Fibroblast of peridontal ligament (primary cell): ENCODE data around the gene REEP5.
"Not testable (repeated sequence)": the region's sequence is repeated elsewhere in the genome, so short reads cannot be mapped to it uniquely, and the experiment has no call there.

Source experiments
- DNase-seq: peaks from one replicate; pipeline ENCODE4 v3.0.0-alpha.2; 2010; ENCODE audit errors: extremely low read depth

The REEP5 gene

GRCh38 chr5:112933105-112933504 is 11.1 kb upstream of the REEP5 start:
- no peak for DNase-seq

GRCh38 chr5:112931473-112931872 is 9.4 kb upstream of the REEP5 start:
- no peak for DNase-seq

- DNase-seq: no peak
Measured at GRCh38 chr5:112930082-112930344, 8.0 kb upstream of the REEP5 start.

GRCh38 chr5:112929336-112930081 is 7.5 kb upstream of the REEP5 start:
- no peak for DNase-seq

GRCh38 chr5:112923988-112924387 is 2.0 kb upstream of the REEP5 start:
- no peak for DNase-seq

- no peak for DNase-seq
Measured at GRCh38 chr5:112923148-112923917, 1.3 kb upstream of the REEP5 start.

GRCh38 chr5:112921026-112921832 is 798 bp downstream of the REEP5 start:
- DNase-seq: peak; percentile 55

- DNase-seq: no peak
Measured at GRCh38 chr5:112919972-112920371, 2.1 kb downstream of the REEP5 start.

- peak; percentile 52 for DNase-seq
Measured at GRCh38 chr5:112918679-112919078, 3.3 kb downstream of the REEP5 start.

- no peak for DNase-seq
Measured at GRCh38 chr5:112918136-112918535, 3.9 kb downstream of the REEP5 start.

- peak; percentile 26 for DNase-seq
Measured at GRCh38 chr5:112917453-112917995, 4.5 kb downstream of the REEP5 start.

GRCh38 chr5:112915831-112916230 is 6.2 kb downstream of the REEP5 start:
- no peak for DNase-seq

- no peak for DNase-seq
Measured at GRCh38 chr5:112914584-112914983, 7.4 kb downstream of the REEP5 start.

GRCh38 chr5:112910529-112910928 is 11.5 kb downstream of the REEP5 start:
- DNase-seq: no peak

- no peak for DNase-seq
Measured at GRCh38 chr5:112908854-112909253, 13.2 kb downstream of the REEP5 start.

GRCh38 chr5:112907166-112907631 is 14.8 kb downstream of the REEP5 start:
- DNase-seq: no peak

GRCh38 chr5:112906637-112907036 is 15.4 kb downstream of the REEP5 start:
- DNase-seq: no peak

- DNase-seq: not testable (repeated sequence)
Measured at GRCh38 chr5:112904996-112905395, 17.0 kb downstream of the REEP5 start.

GRCh38 chr5:112902561-112902960 is 19.5 kb downstream of the REEP5 start:
- DNase-seq: no peak

- no peak for DNase-seq
Measured at GRCh38 chr5:112895682-112896081, 26.3 kb downstream of the REEP5 start.

- no peak for DNase-seq
Measured at GRCh38 chr5:112892776-112893175, 29.3 kb downstream of the REEP5 start.

GRCh38 chr5:112892066-112892465 is 30.0 kb downstream of the REEP5 start:
- not testable (repeated sequence) for DNase-seq
